Left renal pelvis (tissue), 4 donors: Measurements from ENCODE around the gene MYO15B. TPM values are rescaled to one million over a fixed set of nuclear protein-coding genes. Genes with fewer than 3 reads are reported as not detected.

Experiments used
- DNase-seq, 4 donors: peaks; one replicate each; pipeline ENCODE4 v3.0.0-alpha.2; 2013; ENCODE audit warnings: low read depth in 4 of 4, low spot score in 3 of 4
- polyA plus RNA-seq, 4 donors: library from polyadenylated mRNA; unstranded; fragments of 120-200 nt; gene quantifications; one replicate each; pipeline ENCODE4 v1.2.1, GENCODE V29; 2013; ENCODE audit not compliant: insufficient read length in 4 of 4

Gene MYO15B
- polyA plus RNA-seq, 4 donors: 89.0 to 224 (median 182) TPM

DNA sequence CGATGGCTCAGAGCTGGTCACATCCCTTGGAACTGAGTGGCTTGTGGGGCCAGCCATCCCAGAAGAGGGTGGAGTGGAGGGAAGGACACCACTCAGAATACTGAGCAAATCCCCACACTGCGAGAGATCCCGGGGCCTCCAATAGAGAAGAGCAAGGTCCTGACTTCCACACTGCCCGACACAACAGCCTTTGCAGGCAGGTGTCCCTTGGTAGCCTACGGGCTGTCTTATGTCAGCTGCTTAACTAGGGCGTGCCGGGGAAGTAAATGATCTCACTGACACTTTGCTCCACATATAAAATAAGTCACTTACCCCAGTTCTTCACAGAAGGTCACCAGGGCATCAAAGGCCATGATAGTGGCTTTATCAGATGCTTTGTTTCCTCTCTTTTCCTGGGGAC is 63.3 kb downstream of the MYO15B start:
- no peak for DNase-seq

DNA sequence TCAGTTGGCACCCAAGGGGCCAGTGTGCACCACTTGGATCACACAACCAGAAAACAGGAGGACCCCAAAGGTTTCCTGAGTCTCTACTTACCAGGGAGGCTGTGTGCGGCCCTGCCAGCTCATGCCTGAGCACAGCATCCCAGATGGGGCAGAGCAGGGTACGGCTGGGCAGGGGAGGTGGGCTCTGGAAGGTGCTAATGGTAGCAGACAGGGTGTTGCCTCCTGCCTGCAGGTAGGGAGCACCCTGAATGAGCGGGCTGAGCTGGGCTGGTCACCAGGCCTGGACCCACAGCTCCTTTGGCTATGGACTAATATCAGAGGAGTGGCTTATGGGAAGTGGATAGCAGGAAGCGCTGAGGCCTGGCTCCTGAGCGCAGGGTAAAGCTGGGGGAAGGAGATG is 64.7 kb downstream of the MYO15B start:
- DNase-seq: no peak

DNA sequence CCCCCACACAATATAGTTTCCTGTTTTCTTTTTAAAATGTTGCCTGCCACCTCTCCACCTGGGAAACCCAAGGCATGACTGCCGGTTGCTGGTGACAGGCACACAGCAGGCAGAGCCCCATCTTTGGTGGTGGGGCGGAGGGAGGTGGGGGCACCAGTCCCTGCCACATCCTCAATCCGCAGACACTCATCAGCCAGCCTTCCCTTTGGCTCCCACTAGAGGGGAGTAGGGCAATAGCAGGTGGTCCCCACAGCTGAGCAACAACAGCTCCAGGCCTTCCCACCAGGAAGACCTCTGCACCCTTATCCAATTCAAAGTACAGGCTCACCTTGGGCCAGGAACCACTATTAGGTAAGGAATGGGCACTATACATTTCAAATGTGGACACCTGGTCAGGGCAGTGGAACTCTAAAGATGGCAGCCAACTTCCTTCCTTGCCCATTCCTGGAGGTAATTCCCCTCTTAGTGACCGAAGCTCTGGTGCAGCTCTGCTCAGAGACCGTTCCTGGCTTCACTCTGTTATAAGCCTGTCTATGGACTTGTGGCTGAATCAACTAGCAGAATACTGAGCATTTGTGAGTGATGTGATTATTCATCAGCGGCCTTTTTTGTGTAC is 65.4 kb downstream of the MYO15B start:
- no peak for DNase-seq

DNA sequence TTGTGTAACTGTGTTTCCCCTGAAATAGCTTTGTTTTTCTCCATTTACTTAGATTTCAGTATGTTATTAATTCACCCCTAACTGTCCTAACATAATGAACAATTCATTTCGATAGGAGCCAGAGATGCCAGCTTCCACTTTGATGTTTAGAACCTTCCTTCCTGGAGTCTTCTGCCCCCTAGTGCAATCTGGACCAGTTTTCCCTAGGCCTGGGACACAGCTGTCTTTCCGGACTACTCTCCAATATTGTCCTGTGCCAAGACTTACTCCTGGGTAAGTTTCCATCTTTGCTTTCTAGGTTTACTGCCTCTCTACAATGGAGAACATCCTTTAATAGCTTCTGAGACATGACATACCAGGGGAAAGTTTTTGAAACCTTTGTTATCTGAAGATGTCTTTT is 66.6 kb downstream of the MYO15B start:
- no peak for DNase-seq

DNA sequence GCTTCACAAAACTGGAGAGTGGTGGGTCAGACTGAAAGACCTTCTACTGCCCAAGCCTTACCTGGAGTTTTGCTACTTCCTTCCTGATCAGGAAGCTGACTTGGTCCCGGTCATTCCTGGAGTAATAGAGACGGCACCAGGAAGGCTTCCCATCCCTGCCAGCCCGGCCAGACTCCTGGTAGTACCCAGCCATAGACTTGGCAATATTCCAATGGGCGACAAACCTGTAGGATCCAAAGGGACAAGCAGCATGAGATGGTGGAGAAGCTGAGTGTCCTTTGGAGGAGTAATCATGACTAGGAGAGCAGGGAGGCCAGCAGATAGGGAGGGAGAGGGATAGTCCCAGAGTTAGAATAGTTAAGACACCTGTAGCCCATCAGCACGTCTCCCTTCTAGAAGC is 70.6 kb downstream of the MYO15B start:
- no peak for DNase-seq

DNA sequence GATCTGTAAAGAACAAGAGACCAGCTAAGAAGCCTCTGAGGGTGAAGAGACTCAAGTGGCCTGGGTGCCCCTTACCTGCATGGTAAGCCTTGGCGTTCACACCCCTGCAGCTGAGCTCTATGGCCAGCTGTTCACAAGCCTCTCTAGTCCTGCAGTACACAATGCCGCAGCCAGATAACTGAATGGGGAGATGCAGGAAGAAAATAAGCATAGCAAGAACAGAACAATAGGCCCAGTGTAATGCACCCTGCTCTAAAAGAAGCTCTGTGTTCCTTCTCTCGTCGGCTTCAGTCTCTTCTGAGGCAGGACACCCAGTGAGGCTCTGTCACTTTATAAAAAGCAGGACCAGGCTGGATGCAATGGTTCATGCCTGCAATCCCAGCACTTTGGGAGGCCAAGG is 73.9 kb downstream of the MYO15B start:
- no peak for DNase-seq

DNA sequence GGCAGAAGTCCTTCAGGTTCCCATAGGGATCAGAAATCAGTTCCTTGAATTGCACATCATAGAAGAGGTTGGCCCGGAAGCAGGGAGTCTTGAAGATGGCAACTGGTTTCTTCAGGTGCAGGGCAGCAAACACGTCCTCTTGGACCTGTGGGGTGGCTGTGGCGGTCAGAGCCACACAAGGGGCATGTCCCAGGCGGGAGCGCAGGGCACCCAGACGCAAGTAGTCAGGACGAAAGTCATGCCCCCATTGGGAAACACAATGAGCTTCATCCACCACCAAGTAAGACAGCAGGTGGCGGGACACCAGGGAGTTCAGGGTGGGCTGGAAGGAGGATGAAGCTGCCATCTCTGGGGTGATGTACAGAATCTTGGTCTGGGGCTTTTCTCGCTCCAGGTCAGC is 74.9 kb downstream of the MYO15B start:
- DNase-seq: no peak

DNA sequence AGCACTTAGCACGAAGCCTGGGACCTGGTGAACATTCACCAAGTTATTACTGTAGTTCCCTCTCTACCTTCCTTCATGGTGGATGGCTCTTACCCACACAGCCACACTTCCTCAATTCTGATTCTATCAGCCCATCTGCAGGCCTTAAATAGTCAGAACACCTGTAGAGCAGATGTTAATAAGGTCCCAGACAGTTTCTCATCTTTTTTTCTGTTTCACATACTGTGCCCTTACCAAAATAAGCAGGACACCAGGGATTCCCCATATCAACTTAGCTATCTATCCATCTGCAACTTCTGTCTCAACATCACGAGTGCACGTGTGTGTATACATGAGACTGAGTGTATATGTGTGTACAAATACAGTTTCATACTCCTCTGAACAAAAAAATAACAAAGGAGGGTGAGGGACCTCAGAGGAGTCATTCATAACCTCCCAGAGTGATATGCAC is 76.5 kb downstream of the MYO15B start:
- DNase-seq: no peak

DNA sequence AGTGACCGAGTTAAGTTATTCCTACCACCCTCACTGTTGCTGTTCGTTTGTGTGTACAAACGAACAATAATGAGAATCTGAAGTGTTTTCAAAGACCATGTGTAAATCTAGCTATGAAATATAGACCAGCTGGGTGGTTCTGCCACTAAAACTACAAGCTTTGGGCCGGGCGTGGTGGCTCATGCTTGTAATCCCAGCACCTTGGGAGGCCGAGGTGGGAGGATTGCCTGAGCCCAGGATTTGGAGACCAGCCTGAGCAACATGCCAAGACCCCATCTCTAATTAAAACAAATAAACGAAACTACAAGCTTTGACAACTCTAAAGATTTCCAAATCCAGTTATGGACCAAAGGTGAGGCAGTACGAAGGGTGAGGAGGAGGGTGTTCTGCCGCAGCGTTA is 78.4 kb downstream of the MYO15B start:
- DNase-seq: no peak

DNA sequence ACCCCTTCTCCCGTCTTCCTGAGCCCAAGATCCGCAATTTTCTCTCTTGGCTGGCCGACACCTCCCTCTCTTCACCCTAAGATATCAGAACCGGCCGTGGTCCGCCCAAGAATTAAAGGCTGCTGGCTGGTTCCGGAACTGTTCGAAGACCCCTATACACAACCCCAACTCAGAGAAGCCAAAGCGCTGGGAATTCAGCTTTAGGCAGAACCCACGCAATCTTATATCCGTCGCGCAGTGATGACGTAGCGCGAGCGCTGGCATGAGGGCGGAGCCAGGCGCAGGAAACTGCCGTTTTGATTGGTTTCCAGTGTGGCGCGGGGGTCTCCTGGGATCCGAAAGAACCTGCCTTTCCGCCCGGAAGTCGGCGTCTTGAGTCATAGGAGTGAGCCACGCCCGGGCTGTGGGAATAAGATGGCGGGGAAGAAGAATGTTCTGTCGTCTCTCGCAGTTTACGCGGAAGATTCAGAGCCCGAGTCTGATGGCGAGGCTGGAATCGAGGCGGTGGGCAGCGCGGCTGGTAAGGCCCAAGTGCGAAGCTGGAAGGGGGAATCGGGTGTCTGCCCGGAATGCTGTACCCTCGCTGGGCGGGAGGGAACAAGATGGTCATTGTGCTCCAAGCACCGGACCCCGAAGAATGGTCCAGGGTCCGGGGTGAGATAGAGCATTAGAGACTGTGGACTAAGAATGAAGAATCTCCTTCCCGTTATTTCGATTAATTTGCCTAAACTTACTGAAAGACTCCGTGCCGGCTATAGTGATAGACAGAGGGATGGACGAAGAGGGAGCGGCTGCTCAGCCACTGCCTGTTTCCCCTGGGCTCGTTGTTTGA is 79.6 kb downstream of the MYO15B start, which contains the start of the genes RECQL5 and SAP30BP:
Gene RECQL5 (minus strand): TSS at position 196 of the 832 bp plus-strand sequence. CDS start 597 bp downstream, outside the sequence.
Gene SAP30BP (plus strand): TSS at position 380 of the 832 bp plus-strand sequence. CDS start 35 bp downstream, at position 415.
- peak; percentile 95 to 98 (median 97) for DNase-seq

DNA sequence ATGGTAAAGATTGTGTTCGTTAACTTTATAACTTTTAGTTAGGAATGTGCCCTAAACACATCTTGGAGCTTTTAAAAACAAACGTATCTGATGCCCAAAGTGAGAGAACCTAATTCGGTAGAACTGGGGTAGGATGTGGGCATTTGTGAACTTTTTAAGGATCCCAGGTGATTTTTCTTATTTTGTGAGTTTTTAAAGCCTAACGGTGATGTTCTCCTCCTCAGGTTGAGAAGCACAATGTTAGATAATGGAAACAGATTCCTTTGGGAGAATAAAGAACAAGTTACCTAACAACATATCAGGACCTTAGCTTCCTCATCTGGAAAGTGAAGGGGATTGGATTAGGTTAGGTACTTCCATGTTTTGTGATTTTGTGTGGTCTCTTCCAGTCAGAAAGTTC is 80.2 kb downstream of the MYO15B start:
- no peak for DNase-seq

DNA sequence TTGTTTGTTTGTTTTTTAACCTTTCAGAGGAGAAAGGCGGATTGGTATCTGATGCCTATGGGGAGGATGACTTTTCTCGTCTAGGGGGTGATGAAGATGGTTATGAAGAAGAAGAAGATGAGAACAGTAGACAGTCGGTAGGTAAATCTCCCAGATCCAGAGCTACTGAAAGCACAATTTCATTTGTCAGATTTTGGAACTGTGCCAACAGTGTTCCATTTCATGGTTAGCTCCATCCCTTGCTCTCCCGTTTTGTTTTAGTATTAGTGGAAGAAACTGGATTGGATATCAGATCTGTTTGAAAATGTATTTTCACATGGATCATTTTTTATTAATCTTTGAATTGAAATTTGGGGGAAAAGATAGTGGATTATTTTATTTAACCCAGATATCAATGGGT is 80.9 kb downstream of the MYO15B start:
- no peak for DNase-seq

DNA sequence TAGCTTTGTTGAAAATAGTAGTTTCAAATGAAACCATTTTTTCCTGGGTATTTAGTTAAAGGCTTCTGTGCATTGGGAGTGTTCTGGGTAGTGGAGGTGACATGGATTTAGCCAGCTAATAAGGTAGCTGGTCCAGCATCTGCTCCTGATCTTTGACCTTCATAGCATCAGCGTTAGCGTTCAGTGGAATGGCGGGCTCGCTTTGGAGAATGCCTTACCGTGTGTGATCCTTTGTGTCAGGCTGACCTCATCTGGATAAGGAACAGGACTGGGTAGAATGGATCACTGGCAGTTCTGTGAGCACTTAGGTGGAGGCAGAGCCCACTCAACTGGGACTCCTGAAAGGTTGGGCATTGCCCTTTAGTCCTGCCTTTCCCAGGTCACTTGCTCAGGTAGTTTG is 83.3 kb downstream of the MYO15B start:
- DNase-seq: no peak

DNA sequence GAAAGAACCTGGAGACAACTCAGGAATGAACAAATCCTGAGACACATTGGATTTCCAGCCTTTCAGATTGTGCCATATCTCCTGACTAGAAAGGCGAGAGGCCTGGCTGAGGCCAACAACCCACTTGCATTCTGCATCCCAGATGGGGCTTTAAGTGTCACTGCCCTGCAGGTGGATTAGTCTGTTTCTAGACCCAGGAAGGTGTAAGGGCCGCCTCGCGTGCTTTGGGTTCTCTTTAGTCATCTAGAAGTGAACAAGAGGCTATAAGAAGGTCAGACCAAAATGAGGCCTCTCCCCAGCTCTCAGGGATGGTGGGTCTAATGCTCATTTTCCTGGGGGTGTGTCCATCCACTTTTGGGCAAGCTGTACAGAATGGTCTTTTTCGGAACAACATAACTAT is 84.4 kb downstream of the MYO15B start:
- no peak for DNase-seq

DNA sequence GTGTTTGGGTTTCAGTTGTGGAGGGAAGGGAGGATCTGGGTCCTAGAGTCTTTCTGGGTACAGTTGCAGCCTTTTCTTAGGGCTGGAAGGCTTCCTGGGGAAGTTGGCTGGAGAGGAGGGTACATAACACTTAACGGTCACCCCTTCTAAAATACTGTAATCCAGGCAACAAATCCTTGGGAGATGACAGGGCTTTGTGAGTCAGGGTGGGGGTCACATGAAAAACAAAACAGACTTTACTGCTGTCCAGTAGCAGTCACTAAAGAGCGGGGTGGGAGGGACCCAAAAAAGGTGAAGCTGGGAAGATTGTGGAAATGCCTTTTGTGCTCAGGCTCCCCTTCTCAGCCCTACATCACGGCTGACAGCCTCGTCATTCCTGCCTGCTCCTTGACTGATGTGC is 85.9 kb downstream of the MYO15B start:
- DNase-seq: no peak

Other genes starting within 250 kb of the MYO15B start
- gene GRB2, start 182.1 kb upstream of the MYO15B start, polyA plus RNA-seq: 100 to 1,000 TPM in 2 of 4 donors, 10 to 100 TPM in 2; 96.8 to 117 (median 102) TPM
- 100 to 1,000 TPM in 1 of 4 donors, 10 to 100 TPM in 3; 65.4 to 105 (median 88.2) TPM for gene TMEM94, start 131.2 kb upstream of the MYO15B start, polyA plus RNA-seq
- gene CASKIN2, start 72.3 kb upstream of the MYO15B start, polyA plus RNA-seq: 10 to 100 TPM; 22.5 to 34.6 (median 30.5) TPM
- 10 to 100 TPM; 20.8 to 71.0 (median 45.0) TPM for gene TSEN54, start 71.3 kb upstream of the MYO15B start, polyA plus RNA-seq
- 100 to 1,000 TPM in 1 of 4 donors, 10 to 100 TPM in 2, 1 to 10 TPM in 1; 5.3 to 103 (median 49.8) TPM for gene LLGL2, start 62.1 kb upstream of the MYO15B start, polyA plus RNA-seq
- 10 to 100 TPM in 1 of 4 donors, 1 to 10 TPM in 3; 1.7 to 10.3 (median 6.4) TPM for gene SMIM5, start 45.6 kb downstream of the MYO15B start, polyA plus RNA-seq
- 10 to 100 TPM; 23.0 to 62.8 (median 36.7) TPM for gene RECQL5, start 79.4 kb downstream of the MYO15B start, polyA plus RNA-seq
- gene SAP30BP, start 79.5 kb downstream of the MYO15B start, polyA plus RNA-seq: 100 to 1,000 TPM in 1 of 4 donors, 10 to 100 TPM in 3; 93.6 to 103 (median 96.9) TPM
- gene ITGB4, start 133.7 kb downstream of the MYO15B start, polyA plus RNA-seq: 10 to 100 TPM in 3 of 4 donors, 1 to 10 TPM in 1; 9.0 to 15.4 (median 12.4) TPM
- gene GALK1, start 177.4 kb downstream of the MYO15B start, polyA plus RNA-seq: 10 to 100 TPM; 19.2 to 36.1 (median 24.1) TPM
- 10 to 100 TPM; 34.5 to 49.7 (median 36.4) TPM for gene UNK, start 197.0 kb downstream of the MYO15B start, polyA plus RNA-seq